HCT116 (cell line): Measurements from ENCODE around the gene ASAP2. TPM values are rescaled to one million over a fixed set of nuclear protein-coding genes. Genes with fewer than 3 reads are reported as not detected.

ENCODE experiments used
- ATAC-seq: fragments of 200-7000 bp; cut with Tn5 transposase; 2 replicates; pipeline ENCODE4 v1.9.1; 2020; ENCODE audit warnings: mild to moderate bottlenecking, moderate library complexity
- BruUV-seq: library from RNA; stranded (reverse); fragments of 400-500 nt; replicated peaks from 2 replicates; lab custom pipeline; 2021; lab: Mats Ljungman, UMichigan
- CTCF ChIA-PET: fragments of 300-600 bp; sonication (Branson Sonifier 250); formaldehyde crosslinking; loops from one replicate; lab custom pipeline; 2021; ENCODE audit warnings: antibody characterized with exemption; lab: Charles Lee
- POLR2A ChIA-PET: fragments of 300-600, 350-600 bp; sonication (Branson Sonifier 250); formaldehyde crosslinking; loops from one replicate; lab custom pipeline; 2021; ENCODE audit warnings: antibody characterized with exemption; lab: Charles Lee
- RAD21 ChIA-PET, 2 experiments: fragments of 300-600 bp; sonication (Branson Sonifier 250); formaldehyde crosslinking; loops; one replicate each; lab custom pipeline; 2023; ENCODE audit warnings: low total read pairs in 2 of 2; ENCODE audit not compliant: uncharacterized antibody in 2 of 2, unreplicated experiment in 2 of 2, low non-redundant PET in 1 of 2; lab: Charles Lee
- DNase-seq: peaks from one replicate; pipeline ENCODE4 v3.0.0-alpha.2; 2010; ENCODE audit warnings: low read depth, low spot score
- H2AFZ ChIP-seq: fragments of 200-600 bp; shearing (Covaris generic), sonication (generic); 2 replicates; pipeline ENCODE4 v1.6.1; 2017; ENCODE audit warnings: low read depth, mixed run types, mixed read lengths, antibody characterized with exemption, low read length; ENCODE audit not compliant: poor library complexity, severe bottlenecking
- H3K27ac ChIP-seq: 2 replicates; pipeline ENCODE4 v1.5.1; 2012; ENCODE audit warnings: low read depth, low read length
- H3K27me3 ChIP-seq: fragments of 200-600 bp; sonication (generic); 2 replicates; pipeline ENCODE4 v1.6.1; 2016; ENCODE audit warnings: mixed run types, low read length, mixed read lengths; ENCODE audit not compliant: insufficient read depth
- H3K36me3 ChIP-seq, 2 experiments: fragments of 200-500 bp in 1 of 2; fragments of 200-600 bp in 1 of 2; sonication (Bioruptor generic) in 1 of 2; sonication (generic) in 1 of 2; 2 replicates each; pipeline versions ENCODE4 v1.5.1 to v1.6.1; 2014 to 2016; ENCODE audit warnings: low read length in 2 of 2, inconsistent platforms in 1 of 2, mixed read lengths in 1 of 2, mixed run types in 1 of 2; ENCODE audit not compliant: insufficient read depth in 2 of 2, control insufficient read depth in 1 of 2
- H3K4me1 ChIP-seq, 2 experiments: fragments of 200-600 bp in 1 of 2; sonication (generic) in 1 of 2; 2 replicates each; pipeline versions ENCODE4 v1.5.1 to v1.6.1; 2012 to 2017; ENCODE audit warnings: low read length in 2 of 2, inconsistent platforms in 1 of 2, mild to moderate bottlenecking in 1 of 2, mixed read lengths in 1 of 2, mixed run types in 1 of 2, moderate library complexity in 1 of 2; ENCODE audit not compliant: insufficient read depth in 2 of 2, control insufficient read depth in 1 of 2
- H3K4me2 ChIP-seq: fragments of 200-600 bp; sonication (generic); 2 replicates; pipeline ENCODE4 v1.6.1; 2017; ENCODE audit warnings: mixed run types, low read length, mixed read lengths
- H3K4me3 ChIP-seq, 2 experiments: fragments of 200-600 bp in 1 of 2; sonication (generic) in 1 of 2; replicated peaks in 1 of 2; 2 replicates each; pipeline ENCODE4 v1.5.1; 2011 to 2016; ENCODE audit warnings: low read length in 2 of 2, control low read depth in 1 of 2, low read depth in 1 of 2, mild to moderate bottlenecking in 1 of 2, mixed read lengths in 1 of 2, mixed run types in 1 of 2
- H3K79me2 ChIP-seq: fragments of 200-600 bp; sonication (generic); 2 replicates; pipeline ENCODE4 v1.6.1; 2017; ENCODE audit warnings: mild to moderate bottlenecking, mixed run types, low read length, moderate library complexity, mixed read lengths; ENCODE audit not compliant: insufficient read depth
- H3K9ac ChIP-seq: fragments of 200-600 bp; sonication (generic); 2 replicates; pipeline ENCODE4 v1.6.1; 2016; ENCODE audit warnings: low read length, mixed read lengths
- H3K9me2 ChIP-seq: fragments of 200-600 bp; sonication (generic), shearing (Covaris generic); 2 replicates; pipeline ENCODE4 v1.6.1; 2017; ENCODE audit warnings: mixed run types, mild to moderate bottlenecking, moderate library complexity; ENCODE audit not compliant: insufficient read depth
- H3K9me3 ChIP-seq, 2 experiments: fragments of 200-500 bp in 1 of 2; fragments of 200-600 bp in 1 of 2; sonication (Bioruptor generic) in 1 of 2; sonication (generic) in 1 of 2; 2 replicates each; pipeline ENCODE4 v1.6.1; 2014 to 2017; ENCODE audit warnings: low read length in 2 of 2, mixed read lengths in 2 of 2, inconsistent platforms in 1 of 2, low read depth in 1 of 2, mild to moderate bottlenecking in 1 of 2, mixed run types in 1 of 2, moderate library complexity in 1 of 2; ENCODE audit not compliant: control insufficient read depth in 1 of 2, insufficient read depth in 1 of 2
- H4K20me1 ChIP-seq: fragments of 200-600 bp; sonication (generic), shearing (Covaris generic); 2 replicates; pipeline ENCODE4 v1.6.1; 2017; ENCODE audit warnings: mixed run types, mild to moderate bottlenecking, moderate library complexity; ENCODE audit not compliant: insufficient read depth
- CBX3 ChIP-seq: IDR thresholded peaks from 2 replicates; pipeline ENCODE4 v1.6.1; 2012; ENCODE audit warnings: low read depth
- CEBPB ChIP-seq: IDR thresholded peaks from 2 replicates; pipeline ENCODE4 v1.6.1; 2012; ENCODE audit warnings: low read depth
- ELF1 ChIP-seq: IDR thresholded peaks from 2 replicates; pipeline ENCODE4 v1.6.1; 2012; ENCODE audit warnings: low read depth, borderline replicate concordance
- EZH2 ChIP-seq: fragments of 200-600 bp; sonication (generic); IDR thresholded peaks from 2 replicates; pipeline ENCODE4 v1.6.1; 2017; ENCODE audit warnings: antibody characterized with exemption, mixed run types
- EZH2phosphoT487 ChIP-seq: fragments of 200-600 bp; IDR thresholded peaks from 2 replicates; pipeline ENCODE4 v1.6.1; 2018; ENCODE audit warnings: antibody characterized with exemption, borderline replicate concordance
- FOSL1 ChIP-seq: IDR thresholded peaks from 2 replicates; pipeline ENCODE4 v1.6.1; 2012; ENCODE audit warnings: low read depth
- JUND ChIP-seq: IDR thresholded peaks from 2 replicates; pipeline ENCODE4 v1.6.1; 2012
- REST ChIP-seq: IDR thresholded peaks from 2 replicates; pipeline ENCODE4 v1.6.1; 2012; ENCODE audit warnings: low read depth
- SIN3A ChIP-seq: IDR thresholded peaks from 2 replicates; pipeline ENCODE4 v1.6.1; 2012; ENCODE audit warnings: low read depth
- SP1 ChIP-seq: IDR thresholded peaks from 2 replicates; pipeline ENCODE4 v1.6.1; 2012; ENCODE audit warnings: low read depth
- TCF7L2 ChIP-seq: IDR thresholded peaks from 2 replicates; pipeline ENCODE4 v1.7.0; 2011; ENCODE audit warnings: borderline replicate concordance, inconsistent platforms; ENCODE audit not compliant: insufficient read depth, insufficient read length; ENCODE audit errors: extremely low read depth
- YY1 ChIP-seq: IDR thresholded peaks from 2 replicates; pipeline ENCODE4 v1.6.1; 2011; ENCODE audit warnings: low read length, low read depth, moderate library complexity, mild to moderate bottlenecking; ENCODE audit not compliant: insufficient replicate concordance; ENCODE audit errors: extremely low read depth
- ZBTB33 ChIP-seq: IDR thresholded peaks from 2 replicates; pipeline ENCODE4 v1.6.1; 2011; ENCODE audit warnings: mild to moderate bottlenecking, low read length, moderate library complexity; ENCODE audit not compliant: insufficient replicate concordance; ENCODE audit errors: extremely low read depth
- intact Hi-C: fragments of 100-400 bp; cut with micrococcal nuclease; formaldehyde crosslinking; loops from 2 replicates; pipeline ENCODE4 v1.10.0; 2022
- total RNA-seq: library from RNA; stranded (reverse); gene quantifications from one replicate; pipeline ENCODE4 v1.2.1, GENCODE V29; 2021; ENCODE audit not compliant: unreplicated experiment
- TF ChIP-seq, protein P1 (sequence below): IDR thresholded peaks from 2 replicates; pipeline ENCODE4 v1.6.1; 2012

The ASAP2 gene
- total RNA-seq, 1 experiment from 2014 or later = 16.5 TPM

GRCh38 chr2:9263428-9263827, 56.8 kb downstream of the ASAP2 start:
- Histone ChIP-seq H3K27me3 (no peaks in the 10 kb centered on the region), H3K4me1 (0 out of 4 replicates have a peak, but pooled peaks cover 0 to 4% of the 10 kb centered on the region in 2 experiments), H3K9me2 (no peaks in the 10 kb centered on the region), H3K4me2 (no peak overlapping the region), H3K27ac (no peak overlapping the region), H3K9ac (no peak overlapping the region), H3K9me3 (no peaks in the 10 kb centered on the region), H2AFZ (no peak overlapping the region), H4K20me1 (no peaks in the 10 kb centered on the region), H3K36me3 (no peaks in the 10 kb centered on the region), H3K4me3 (no peak overlapping the region), H3K79me2 (peaks cover 5% of the 10 kb centered on the region; the same call in 1 of the 2 replicates)
- ChIA-PET CTCF (no interaction called here), POLR2A (interaction anchor here (0.5 kb wide), 1 partner anchor 29 kb away, joined by 3 read pairs; no protein-coding TSS in a partner anchor), RAD21 (no interaction called here)
- intact Hi-C loops = no loop called here
- TF ChIP-seq TCF7L2 = no peak
- BruUV-seq = no TSS peak
- no peak for ATAC-seq
- no peak for DNase-seq

DNA sequence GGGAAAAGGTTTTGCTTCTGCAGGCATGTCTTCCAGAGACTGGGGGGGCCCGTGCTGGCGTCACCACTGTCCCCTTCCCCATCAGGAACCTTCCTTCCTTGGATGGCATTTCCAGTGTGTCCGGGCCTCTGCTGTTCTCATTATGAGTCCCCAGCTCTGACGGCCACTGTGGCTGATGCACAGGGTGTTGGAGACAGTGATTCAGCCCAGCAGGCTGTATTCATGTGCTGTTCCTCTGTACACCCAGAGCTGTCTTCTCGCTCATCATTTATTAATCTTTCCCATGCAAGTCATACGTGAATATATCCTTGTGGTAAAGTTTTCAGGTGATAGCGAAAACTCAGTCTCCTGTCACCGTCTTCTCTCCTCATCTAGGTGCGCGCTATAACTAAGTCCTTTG, 57.7 kb downstream of the ASAP2 start:
- ChIA-PET CTCF (no interaction called here), POLR2A (no interaction called here), RAD21 (no interaction called here)
- no peak for TF ChIP-seq JUND
- no peak for TF ChIP-seq CEBPB
- no peak for TF ChIP-seq REST
- TF ChIP-seq, protein P1, sequence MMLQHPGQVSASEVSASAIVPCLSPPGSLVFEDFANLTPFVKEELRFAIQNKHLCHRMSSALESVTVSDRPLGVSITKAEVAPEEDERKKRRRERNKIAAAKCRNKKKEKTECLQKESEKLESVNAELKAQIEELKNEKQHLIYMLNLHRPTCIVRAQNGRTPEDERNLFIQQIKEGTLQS = no peak
- TF ChIP-seq ELF1 = no peak
- no peak for TF ChIP-seq EZH2
- TF ChIP-seq TCF7L2 = no peak
- TF ChIP-seq YY1 = no peak
- TF ChIP-seq EZH2phosphoT487 = no peak
- TF ChIP-seq FOSL1 = no peak
- no peak for TF ChIP-seq CBX3
- TF ChIP-seq ZBTB33 = no peak
- TF ChIP-seq SIN3A = no peak
- no peak for TF ChIP-seq SP1
- no peaks in the 10 kb centered on the region for H3K27me3 ChIP-seq
- DNase-seq (no peak), ATAC-seq (no peak)
- no peak overlapping the region for H2AFZ ChIP-seq
- H3K9me3 ChIP-seq = no peaks in the 10 kb centered on the region
- intact Hi-C loops = no loop called here
- H4K20me1 ChIP-seq = no peaks in the 10 kb centered on the region
- H3K79me2 ChIP-seq = peaks cover 7% of the 10 kb centered on the region; the same call in 1 of the 2 replicates
- H3K36me3 ChIP-seq = no peaks in the 10 kb centered on the region
- H3K9ac ChIP-seq = no peak overlapping the region
- 0 out of 4 replicates have a peak, but pooled peaks cover 0 to 4% of the 10 kb centered on the region in 2 experiments for H3K4me1 ChIP-seq
- no peak overlapping the region for H3K4me3 ChIP-seq
- no peak overlapping the region for H3K4me2 ChIP-seq
- no peak overlapping the region for H3K27ac ChIP-seq
- H3K9me2 ChIP-seq = no peaks in the 10 kb centered on the region
- BruUV-seq = no TSS peak
